ENCODE results near the gene ERP29. TPM values are rescaled to one million over a fixed set of nuclear protein-coding genes. Genes with fewer than 3 reads are reported as not detected.
"Not testable (repeated sequence)": the region's sequence is repeated elsewhere in the genome, so short reads cannot be mapped to it uniquely, and the experiment has no call there.

Gene ERP29
- polyA plus RNA-seq, 1 experiment = 87.6 TPM

- no peak for DNase-seq (ENCODE audit: low read depth)
- no peak overlapping the region for H3K4me3 ChIP-seq (ENCODE audit: low read depth, low read length)
- ChIA-PET POLR2A (no interaction called here), CTCF (no interaction called here)
- no peak for TF ChIP-seq CTCF (IDR thresholded peaks at IDR 0.05; ENCODE audit: insufficient read depth, low read depth, low read length)
- H3K36me3 ChIP-seq (ENCODE audit: control insufficient read depth, insufficient read depth, low read length) = no peaks in the 10 kb centered on the region
- no peaks in the 10 kb centered on the region for H3K27me3 ChIP-seq (ENCODE audit: control insufficient read depth, insufficient read depth, low read length)
These were observed 28.4 kb upstream of the ERP29 start for GRCh38 chr12:111984820-111985219.

GRCh38 chr12:111991535-111991934 is 21.7 kb upstream of the ERP29 start:
- DNase-seq (ENCODE audit: low read depth) = no peak
- ChIA-PET CTCF (no interaction called here), POLR2A (no interaction called here)
- no peak for TF ChIP-seq CTCF (IDR thresholded peaks at IDR 0.05; ENCODE audit: insufficient read depth, low read depth, low read length)
- Histone ChIP-seq H3K4me3 (ENCODE audit: low read depth, low read length) (no peak overlapping the region), H3K36me3 (ENCODE audit: control insufficient read depth, insufficient read depth, low read length) (no peaks in the 10 kb centered on the region), H3K27me3 (ENCODE audit: control insufficient read depth, insufficient read depth, low read length) (no peaks in the 10 kb centered on the region)

GRCh38 chr12:111991946-111992345 is 21.3 kb upstream of the ERP29 start:
- TF ChIP-seq CTCF (IDR thresholded peaks at IDR 0.05; ENCODE audit: insufficient read depth, low read depth, low read length) = no peak
- ChIA-PET POLR2A (no interaction called here), CTCF (no interaction called here)
- H3K4me3 ChIP-seq (ENCODE audit: low read depth, low read length) = no peak overlapping the region
- no peak for DNase-seq (ENCODE audit: low read depth)
- H3K36me3 ChIP-seq (ENCODE audit: control insufficient read depth, insufficient read depth, low read length) = no peaks in the 10 kb centered on the region
- H3K27me3 ChIP-seq (ENCODE audit: control insufficient read depth, insufficient read depth, low read length) = no peaks in the 10 kb centered on the region

GRCh38 chr12:111992464-111992863 is 20.8 kb upstream of the ERP29 start:
- ChIA-PET POLR2A (no interaction called here), CTCF (no interaction called here)
- H3K27me3 ChIP-seq (ENCODE audit: control insufficient read depth, insufficient read depth, low read length) = no peaks in the 10 kb centered on the region
- H3K36me3 ChIP-seq (ENCODE audit: control insufficient read depth, insufficient read depth, low read length) = no peaks in the 10 kb centered on the region
- no peak for TF ChIP-seq CTCF (IDR thresholded peaks at IDR 0.05; ENCODE audit: insufficient read depth, low read depth, low read length)
- no peak for DNase-seq (ENCODE audit: low read depth)
- no peak overlapping the region for H3K4me3 ChIP-seq (ENCODE audit: low read depth, low read length)

- Histone ChIP-seq H3K27me3 (ENCODE audit: control insufficient read depth, insufficient read depth, low read length) (no peaks in the 10 kb centered on the region), H3K36me3 (ENCODE audit: control insufficient read depth, insufficient read depth, low read length) (no peaks in the 10 kb centered on the region), H3K4me3 (ENCODE audit: low read depth, low read length) (no peak overlapping the region)
- ChIA-PET POLR2A (no interaction called here), CTCF (no interaction called here)
- no peak for DNase-seq (ENCODE audit: low read depth)
- no peak for TF ChIP-seq CTCF (IDR thresholded peaks at IDR 0.05; ENCODE audit: insufficient read depth, low read depth, low read length)
These were observed 19.7 kb upstream of the ERP29 start for GRCh38 chr12:111993292-111994150.

- CTCF ChIA-PET = interaction anchor here (0.7 kb wide), 1 partner anchor 19 kb away, joined by 3 read pairs; the partner anchor contains the start of gene ERP29
- H3K27me3 ChIP-seq (ENCODE audit: control insufficient read depth, insufficient read depth, low read length); H3K36me3 ChIP-seq (ENCODE audit: control insufficient read depth, insufficient read depth, low read length); DNase-seq (ENCODE audit: low read depth); H3K4me3 ChIP-seq (ENCODE audit: low read depth, low read length): not testable (repeated sequence)
- POLR2A ChIA-PET = interaction anchor here (0.6 kb wide), 1 partner anchor 511 kb away, joined by 3 read pairs; no protein-coding TSS in a partner anchor
These were observed 18.8 kb upstream of the ERP29 start for GRCh38 chr12:111994211-111995111.
